ENCODE data around the gene CNTNAP2. TPM values are rescaled to one million over a fixed set of nuclear protein-coding genes. Genes with fewer than 3 reads are reported as not detected.

CNTNAP2 gene
- total and polyA plus RNA-seq, 3 donors from 2014 or later, result 4.3 to 6.1 (median 4.4) TPM

DNA sequence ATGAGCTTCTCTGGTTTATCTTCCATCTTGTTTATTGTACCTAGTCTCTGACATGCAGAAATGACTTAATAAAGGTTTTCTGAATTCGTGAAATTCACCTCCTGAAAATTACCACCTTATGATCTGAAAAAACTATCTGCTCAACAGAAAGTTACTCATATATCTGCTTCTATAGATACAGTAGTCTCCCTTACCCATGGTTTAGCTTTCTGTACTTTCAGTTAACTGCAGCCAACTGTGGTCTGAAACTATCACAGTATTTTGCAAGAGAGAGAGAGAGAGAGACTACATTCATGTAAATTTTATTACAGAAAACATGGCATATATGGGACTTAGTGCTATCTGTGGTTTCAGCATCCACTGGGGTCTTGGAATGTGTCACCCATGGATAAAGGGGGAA lies 1564.9 kb downstream of the CNTNAP2 start:
- TF ChIP-seq POLR2A (IDR thresholded peaks at IDR 0.05), result no peak
- TF ChIP-seq, protein P1, sequence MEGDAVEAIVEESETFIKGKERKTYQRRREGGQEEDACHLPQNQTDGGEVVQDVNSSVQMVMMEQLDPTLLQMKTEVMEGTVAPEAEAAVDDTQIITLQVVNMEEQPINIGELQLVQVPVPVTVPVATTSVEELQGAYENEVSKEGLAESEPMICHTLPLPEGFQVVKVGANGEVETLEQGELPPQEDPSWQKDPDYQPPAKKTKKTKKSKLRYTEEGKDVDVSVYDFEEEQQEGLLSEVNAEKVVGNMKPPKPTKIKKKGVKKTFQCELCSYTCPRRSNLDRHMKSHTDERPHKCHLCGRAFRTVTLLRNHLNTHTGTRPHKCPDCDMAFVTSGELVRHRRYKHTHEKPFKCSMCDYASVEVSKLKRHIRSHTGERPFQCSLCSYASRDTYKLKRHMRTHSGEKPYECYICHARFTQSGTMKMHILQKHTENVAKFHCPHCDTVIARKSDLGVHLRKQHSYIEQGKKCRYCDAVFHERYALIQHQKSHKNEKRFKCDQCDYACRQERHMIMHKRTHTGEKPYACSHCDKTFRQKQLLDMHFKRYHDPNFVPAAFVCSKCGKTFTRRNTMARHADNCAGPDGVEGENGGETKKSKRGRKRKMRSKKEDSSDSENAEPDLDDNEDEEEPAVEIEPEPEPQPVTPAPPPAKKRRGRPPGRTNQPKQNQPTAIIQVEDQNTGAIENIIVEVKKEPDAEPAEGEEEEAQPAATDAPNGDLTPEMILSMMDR (IDR thresholded peaks at IDR 0.05), result no peak

DNA sequence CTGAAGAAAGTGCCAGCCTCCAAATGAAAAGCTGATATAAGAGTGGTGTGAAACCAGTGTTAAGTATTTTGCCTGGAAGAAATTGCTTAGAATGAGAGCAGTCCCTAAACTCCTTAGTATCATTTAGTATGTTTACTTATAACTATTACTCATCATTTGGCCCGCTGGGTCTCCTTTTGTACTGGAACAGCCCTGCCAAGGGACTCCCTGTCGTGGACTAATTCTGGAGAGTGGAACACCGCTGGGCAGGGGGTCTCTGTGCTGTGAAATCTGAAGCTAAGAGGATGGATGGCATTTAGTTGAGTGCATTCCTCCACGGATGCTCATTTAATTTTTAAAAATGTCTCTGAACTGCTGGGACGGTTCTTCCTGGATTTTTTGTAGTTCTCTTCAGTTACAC lies 1584.1 kb downstream of the CNTNAP2 start:
- WGBS, 2 donors, result 77% methylated on average over 5 of the region's 5 CpGs
- no peak for DNase-seq

More for the DNA sequence above, 1564.9 kb downstream of the CNTNAP2 start:
- Histone ChIP-seq H3K27me3 (no peaks in the 10 kb centered on the region), H3K4me3 (no peak overlapping the region), H3K9me3 (no peaks in the 10 kb centered on the region), H3K27ac (no peak overlapping the region), H3K4me1 (no peaks in the 10 kb centered on the region), H3K36me3 (ENCODE audit: low read depth, missing control alignments) (no peaks in the 10 kb centered on the region)
- intact Hi-C loops (cut with DNase I; ENCODE audit: low total_unique reads), result no loop called here
- 87 to 90% methylated on average over 1 of the region's 1 CpG for WGBS, 2 donors
- no peak for DNase-seq

DNA sequence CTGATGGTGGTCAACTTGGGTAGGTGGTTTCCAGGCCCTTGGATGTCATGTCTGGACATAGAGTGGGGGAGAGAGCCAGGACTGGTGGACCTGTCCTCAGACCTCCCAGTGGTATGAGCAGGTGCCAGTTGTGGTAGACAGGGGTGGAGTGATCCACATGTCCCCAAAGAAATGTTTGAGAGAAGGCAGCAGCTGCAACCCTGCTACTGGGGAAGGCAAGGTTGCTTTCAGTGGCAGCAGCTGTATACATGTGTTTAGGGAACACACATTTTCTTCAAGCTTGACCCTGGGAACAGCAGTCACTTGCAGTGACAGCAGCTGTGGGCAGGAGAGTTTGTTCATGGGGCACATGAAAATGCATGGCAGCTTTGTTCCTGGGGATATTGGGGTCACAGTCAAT lies 1591.3 kb downstream of the CNTNAP2 start:
- Histone ChIP-seq H3K4me3 (no peak overlapping the region), H3K36me3 (ENCODE audit: low read depth, missing control alignments) (no peaks in the 10 kb centered on the region), H3K27me3 (no peaks in the 10 kb centered on the region), H3K27ac (no peak overlapping the region), H3K9me3 (no peaks in the 10 kb centered on the region), H3K4me1 (no peaks in the 10 kb centered on the region)
- no peak for TF ChIP-seq POLR2A (IDR thresholded peaks at IDR 0.05)
- TF ChIP-seq, protein P1 (IDR thresholded peaks at IDR 0.05), result no peak
- no peak for DNase-seq
- intact Hi-C loops (cut with DNase I; ENCODE audit: low total_unique reads), result no loop called here

More for the DNA sequence above, 1584.1 kb downstream of the CNTNAP2 start:
- intact Hi-C loops (cut with DNase I; ENCODE audit: low total_unique reads), result no loop called here
- Histone ChIP-seq H3K36me3 (ENCODE audit: low read depth, missing control alignments) (no peaks in the 10 kb centered on the region), H3K27me3 (no peaks in the 10 kb centered on the region), H3K4me1 (no peaks in the 10 kb centered on the region), H3K9me3 (no peaks in the 10 kb centered on the region), H3K27ac (no peak overlapping the region), H3K4me3 (no peak overlapping the region)
- TF ChIP-seq POLR2A (IDR thresholded peaks at IDR 0.05), result no peak
- TF ChIP-seq, protein P1 (IDR thresholded peaks at IDR 0.05), result no peak

DNA sequence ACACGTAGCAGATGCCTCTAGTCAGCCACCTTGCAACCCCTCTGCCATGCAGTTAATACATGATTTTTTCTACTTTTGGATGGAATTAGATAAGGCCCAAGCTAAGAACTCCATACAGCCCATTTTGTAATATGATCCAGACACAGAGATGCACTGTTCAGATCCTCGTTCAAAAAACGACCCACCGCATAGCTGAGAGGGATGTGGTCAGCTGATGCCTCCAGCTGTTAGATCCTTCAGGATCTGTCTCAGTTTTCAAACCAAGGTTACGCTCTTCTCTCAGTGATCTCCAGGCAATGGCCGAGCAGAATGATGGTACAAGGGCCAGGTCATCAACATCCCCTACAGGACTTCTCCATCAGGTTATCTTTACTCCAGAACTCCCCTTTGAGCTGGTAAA lies 1592.3 kb downstream of the CNTNAP2 start:
- H3K27ac ChIP-seq, result no peak overlapping the region
- no peak for TF ChIP-seq POLR2A (IDR thresholded peaks at IDR 0.05)
- TF ChIP-seq, protein P1 (IDR thresholded peaks at IDR 0.05), result no peak
- no peaks in the 10 kb centered on the region for H3K36me3 ChIP-seq (ENCODE audit: low read depth, missing control alignments)
- H3K4me3 ChIP-seq, result no peak overlapping the region
- no peaks in the 10 kb centered on the region for H3K9me3 ChIP-seq
- 82 to 87% methylated on average over 6 of the region's 6 CpGs for WGBS, 2 donors
- intact Hi-C loops (cut with DNase I; ENCODE audit: low total_unique reads), result no loop called here
- no peaks in the 10 kb centered on the region for H3K4me1 ChIP-seq
- DNase-seq, result no peak
- no peaks in the 10 kb centered on the region for H3K27me3 ChIP-seq

DNA sequence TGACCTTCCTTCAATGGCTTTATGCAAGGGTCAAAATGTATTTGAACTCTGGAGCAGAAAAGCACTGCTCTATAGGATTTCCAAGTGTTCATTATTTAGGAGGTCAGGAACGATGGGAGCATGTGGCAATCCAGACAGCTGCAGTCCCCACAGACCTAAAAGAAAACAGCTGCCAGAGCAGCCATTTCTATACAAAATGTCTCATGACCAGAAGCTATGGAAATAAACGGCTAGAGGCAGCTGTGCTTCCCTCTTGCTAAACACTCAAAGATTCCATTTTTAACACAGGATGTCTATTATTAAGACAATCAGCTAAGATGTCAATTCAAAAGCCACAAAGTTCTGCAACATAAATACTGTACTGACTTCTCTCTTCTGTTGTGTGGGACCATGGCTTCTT lies 1594.8 kb downstream of the CNTNAP2 start:
- Histone ChIP-seq H3K4me3 (no peak overlapping the region), H3K9me3 (no peaks in the 10 kb centered on the region), H3K36me3 (ENCODE audit: low read depth, missing control alignments) (no peaks in the 10 kb centered on the region), H3K4me1 (no peaks in the 10 kb centered on the region), H3K27me3 (no peaks in the 10 kb centered on the region), H3K27ac (no peak overlapping the region)
- intact Hi-C loops (cut with DNase I; ENCODE audit: low total_unique reads), result no loop called here
- TF ChIP-seq, protein P1 (IDR thresholded peaks at IDR 0.05), result no peak
- TF ChIP-seq POLR2A (IDR thresholded peaks at IDR 0.05), result no peak
- WGBS, 2 donors, result 44 to 61% methylated on average over 2 of the region's 2 CpGs
- DNase-seq, result no peak

Data from testis (tissue), 3 donors.